Neural cell (in vitro differentiated cells): Measurements from ENCODE around the gene ZNF385C. TPM values are rescaled to one million over a fixed set of nuclear protein-coding genes. Genes with fewer than 3 reads are reported as not detected.

Experiments
- H2AFZ ChIP-seq: fragments of 200-600, 300-800 bp; sonication (generic), shearing (Covaris generic); 2 replicates; pipeline ENCODE4 v1.6.0; 2014; ENCODE audit warnings: low read depth, mild to moderate bottlenecking, antibody characterized with exemption, low read length, moderate library complexity
- H3F3A ChIP-seq: fragments of 200-600 bp; shearing (Covaris generic); 2 replicates; pipeline ENCODE4 v1.6.1; 2016; ENCODE audit warnings: mild to moderate bottlenecking, moderate library complexity, mixed read lengths, antibody characterized with exemption, low read length; ENCODE audit not compliant: insufficient read depth, poor library complexity, severe bottlenecking
- H3K27ac ChIP-seq: fragments of 200-600, 300-800 bp; sonication (generic), shearing (Covaris generic); 2 replicates; pipeline ENCODE4 v1.5.1; 2014; ENCODE audit warnings: mild to moderate bottlenecking, low read length, moderate library complexity
- H3K27me3 ChIP-seq: fragments of 300-800, 200-600 bp; sonication (generic), shearing (Covaris generic); 2 replicates; pipeline ENCODE4 v1.6.0; 2014; ENCODE audit warnings: mild to moderate bottlenecking, low read depth, low read length, moderate library complexity; ENCODE audit not compliant: insufficient read depth
- H3K36me3 ChIP-seq: fragments of 300-800, 200-600 bp; sonication (generic), shearing (Covaris generic); 2 replicates; pipeline ENCODE4 v1.5.1; 2014; ENCODE audit warnings: mild to moderate bottlenecking, antibody characterized with exemption, low read length, moderate library complexity; ENCODE audit not compliant: insufficient read depth
- H3K4me2 ChIP-seq: fragments of 300-800, 200-600 bp; sonication (generic), shearing (Covaris generic); 2 replicates; pipeline ENCODE4 v1.6.0; 2014; ENCODE audit warnings: mild to moderate bottlenecking, low read length
- H3K4me3 ChIP-seq: fragments of 300-800, 200-600 bp; sonication (generic), shearing (Covaris generic); 2 replicates; pipeline ENCODE4 v1.5.1; 2014; ENCODE audit warnings: mild to moderate bottlenecking, low read length, moderate library complexity
- H3K79me2 ChIP-seq: fragments of 200-600 bp; shearing (Covaris generic); replicated peaks from 2 replicates; pipeline ENCODE4 v1.6.0; 2014; ENCODE audit warnings: mild to moderate bottlenecking, low read length, moderate library complexity; ENCODE audit not compliant: insufficient read depth
- H3K9ac ChIP-seq: fragments of 300-800, 200-600 bp; sonication (generic), shearing (Covaris generic); 2 replicates; pipeline ENCODE4 v1.6.1; 2016; ENCODE audit warnings: mild to moderate bottlenecking, low read length, mixed read lengths
- H3K9me2 ChIP-seq: fragments of 200-600 bp; shearing (Covaris generic); 2 replicates; pipeline ENCODE4 v1.6.1; 2016; ENCODE audit warnings: mild to moderate bottlenecking, low read length, mixed read lengths; ENCODE audit not compliant: insufficient read depth
- H3K9me3 ChIP-seq: fragments of 200-600, 300-800 bp; sonication (generic), shearing (Covaris generic); 2 replicates; pipeline ENCODE4 v1.6.1; 2016; ENCODE audit warnings: mild to moderate bottlenecking, mixed run types, low read length, moderate library complexity, mixed read lengths
- H4K20me1 ChIP-seq: fragments of 200-600 bp; shearing (Covaris generic); 2 replicates; pipeline ENCODE4 v1.6.1; 2016; ENCODE audit warnings: mild to moderate bottlenecking, mixed run types; ENCODE audit not compliant: insufficient read depth
- EP300 ChIP-seq: fragments of 450-650 bp; conservative IDR thresholded peaks from 2 replicates; pipeline ENCODE4 v1.6.1; 2014; ENCODE audit warnings: antibody characterized with exemption, mild to moderate bottlenecking, moderate library complexity; ENCODE audit not compliant: poor library complexity, severe bottlenecking
- EZH2 ChIP-seq: fragments of 200-600, 300-800 bp; shearing (Covaris generic), sonication (generic); IDR thresholded peaks from 2 replicates; pipeline ENCODE4 v1.6.1; 2014; ENCODE audit warnings: antibody characterized with exemption, low read length, borderline replicate concordance, mild to moderate bottlenecking; ENCODE audit not compliant: insufficient read depth, poor library complexity, severe bottlenecking
- MXI1 ChIP-seq: fragments of 450-650 bp; conservative IDR thresholded peaks from 2 replicates; pipeline ENCODE4 v1.6.1; 2014; ENCODE audit warnings: antibody characterized with exemption, mild to moderate bottlenecking; ENCODE audit not compliant: poor library complexity, severe bottlenecking
- POLR2AphosphoS5 ChIP-seq: IDR thresholded peaks from 2 replicates; pipeline ENCODE4 v1.6.1; 2012
- RAD21 ChIP-seq: fragments of 450-650 bp; conservative IDR thresholded peaks from 2 replicates; pipeline ENCODE4 v1.6.1; 2014; ENCODE audit warnings: antibody characterized with exemption, mild to moderate bottlenecking, moderate library complexity
- SMC3 ChIP-seq: fragments of 450-650 bp; conservative IDR thresholded peaks from 2 replicates; pipeline ENCODE4 v1.6.1; 2014; ENCODE audit warnings: antibody characterized with exemption, mild to moderate bottlenecking, moderate library complexity; ENCODE audit not compliant: poor library complexity
- TAF1 ChIP-seq: IDR thresholded peaks from 2 replicates; pipeline ENCODE4 v1.6.1; 2012; ENCODE audit warnings: low read depth
- polyA plus RNA-seq: library from polyadenylated mRNA; depleted of rRNA; stranded (reverse); fragments of >200 nt; gene quantifications from 2 replicates; pipeline ENCODE4 v1.2.3, GENCODE V29; 2014
- TF ChIP-seq, protein P1 (sequence below): fragments of 450-650 bp; IDR thresholded peaks from 2 replicates; pipeline ENCODE4 v1.5.1; 2014; ENCODE audit warnings: antibody characterized with exemption, mild to moderate bottlenecking, moderate library complexity; ENCODE audit not compliant: poor library complexity, severe bottlenecking
- TF ChIP-seq, protein P2 (sequence below): IDR thresholded peaks from 2 replicates; pipeline ENCODE4 v1.6.1; 2012; ENCODE audit warnings: borderline replicate concordance

The ZNF385C gene
- polyA plus RNA-seq, 1 donor from 2014 or later: 0.69 TPM

DNA sequence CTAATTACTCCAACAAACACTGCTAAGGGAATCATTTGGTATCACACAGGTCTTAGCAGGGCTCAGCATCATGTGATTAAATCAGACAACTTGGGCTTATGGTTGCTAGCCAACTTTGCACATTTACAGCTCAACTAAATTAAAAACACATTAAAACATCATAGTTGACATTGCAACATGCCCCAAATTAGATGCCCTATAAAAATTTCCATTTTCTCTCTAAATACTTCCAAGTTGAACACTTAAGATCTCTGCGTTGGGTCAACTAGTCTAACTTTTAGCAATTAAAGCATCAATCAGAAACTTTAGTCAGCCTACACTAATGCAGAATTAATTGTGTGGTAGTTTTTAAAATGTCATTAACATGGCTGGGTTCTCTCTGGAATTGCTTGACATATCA lies 93.1 kb downstream of the ZNF385C start:
- H3K4me3 ChIP-seq: no peak overlapping the region
- H3K79me2 ChIP-seq: peaks cover 24% of the 10 kb centered on the region
- H3F3A ChIP-seq: no peaks in the 10 kb centered on the region
- no peaks in the 10 kb centered on the region for H3K27me3 ChIP-seq
- no peak overlapping the region for H3K9ac ChIP-seq
- no peaks in the 10 kb centered on the region for H4K20me1 ChIP-seq
- no peak overlapping the region for H3K4me2 ChIP-seq
- no peak overlapping the region for H3K27ac ChIP-seq
- H3K9me3 ChIP-seq: no peaks in the 10 kb centered on the region
- TF ChIP-seq EP300 (no peak), TAF1 (no peak), MXI1 (no peak), RAD21 (no peak), EZH2 (no peak)
- TF ChIP-seq, protein P1, sequence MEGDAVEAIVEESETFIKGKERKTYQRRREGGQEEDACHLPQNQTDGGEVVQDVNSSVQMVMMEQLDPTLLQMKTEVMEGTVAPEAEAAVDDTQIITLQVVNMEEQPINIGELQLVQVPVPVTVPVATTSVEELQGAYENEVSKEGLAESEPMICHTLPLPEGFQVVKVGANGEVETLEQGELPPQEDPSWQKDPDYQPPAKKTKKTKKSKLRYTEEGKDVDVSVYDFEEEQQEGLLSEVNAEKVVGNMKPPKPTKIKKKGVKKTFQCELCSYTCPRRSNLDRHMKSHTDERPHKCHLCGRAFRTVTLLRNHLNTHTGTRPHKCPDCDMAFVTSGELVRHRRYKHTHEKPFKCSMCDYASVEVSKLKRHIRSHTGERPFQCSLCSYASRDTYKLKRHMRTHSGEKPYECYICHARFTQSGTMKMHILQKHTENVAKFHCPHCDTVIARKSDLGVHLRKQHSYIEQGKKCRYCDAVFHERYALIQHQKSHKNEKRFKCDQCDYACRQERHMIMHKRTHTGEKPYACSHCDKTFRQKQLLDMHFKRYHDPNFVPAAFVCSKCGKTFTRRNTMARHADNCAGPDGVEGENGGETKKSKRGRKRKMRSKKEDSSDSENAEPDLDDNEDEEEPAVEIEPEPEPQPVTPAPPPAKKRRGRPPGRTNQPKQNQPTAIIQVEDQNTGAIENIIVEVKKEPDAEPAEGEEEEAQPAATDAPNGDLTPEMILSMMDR: no peak
- H2AFZ ChIP-seq: no peak overlapping the region
- peaks cover 5% of the 10 kb centered on the region for H3K36me3 ChIP-seq
- no peaks in the 10 kb centered on the region for H3K9me2 ChIP-seq

DNA sequence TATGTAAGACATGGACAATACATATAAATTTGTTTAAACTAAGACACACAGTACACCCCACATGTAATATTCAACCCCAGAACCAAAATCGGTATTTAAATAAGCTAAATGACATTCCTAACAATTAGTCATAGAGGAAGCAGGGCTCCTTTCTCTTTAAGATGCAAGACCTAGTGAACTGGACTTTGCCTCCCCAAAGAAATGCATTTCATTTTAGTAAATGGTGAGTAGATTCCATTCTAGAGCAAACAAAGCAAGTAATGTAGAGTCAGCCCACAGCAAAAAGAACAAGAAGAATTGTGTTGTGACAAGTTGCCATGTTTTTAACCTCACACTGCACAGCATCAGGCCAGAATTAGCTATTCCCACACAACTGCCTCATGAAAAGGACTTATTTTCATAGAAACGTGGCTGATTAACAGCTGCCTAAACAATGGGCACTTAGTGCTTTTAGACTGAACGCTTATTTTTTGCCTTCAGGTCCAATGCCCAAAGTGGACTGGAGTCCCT lies 95.4 kb downstream of the ZNF385C start:
- no peak for TF ChIP-seq TAF1
- no peak for TF ChIP-seq EZH2
- TF ChIP-seq SMC3: no peak
- no peak for TF ChIP-seq POLR2AphosphoS5
- no peak for TF ChIP-seq MXI1
- TF ChIP-seq, protein P2, sequence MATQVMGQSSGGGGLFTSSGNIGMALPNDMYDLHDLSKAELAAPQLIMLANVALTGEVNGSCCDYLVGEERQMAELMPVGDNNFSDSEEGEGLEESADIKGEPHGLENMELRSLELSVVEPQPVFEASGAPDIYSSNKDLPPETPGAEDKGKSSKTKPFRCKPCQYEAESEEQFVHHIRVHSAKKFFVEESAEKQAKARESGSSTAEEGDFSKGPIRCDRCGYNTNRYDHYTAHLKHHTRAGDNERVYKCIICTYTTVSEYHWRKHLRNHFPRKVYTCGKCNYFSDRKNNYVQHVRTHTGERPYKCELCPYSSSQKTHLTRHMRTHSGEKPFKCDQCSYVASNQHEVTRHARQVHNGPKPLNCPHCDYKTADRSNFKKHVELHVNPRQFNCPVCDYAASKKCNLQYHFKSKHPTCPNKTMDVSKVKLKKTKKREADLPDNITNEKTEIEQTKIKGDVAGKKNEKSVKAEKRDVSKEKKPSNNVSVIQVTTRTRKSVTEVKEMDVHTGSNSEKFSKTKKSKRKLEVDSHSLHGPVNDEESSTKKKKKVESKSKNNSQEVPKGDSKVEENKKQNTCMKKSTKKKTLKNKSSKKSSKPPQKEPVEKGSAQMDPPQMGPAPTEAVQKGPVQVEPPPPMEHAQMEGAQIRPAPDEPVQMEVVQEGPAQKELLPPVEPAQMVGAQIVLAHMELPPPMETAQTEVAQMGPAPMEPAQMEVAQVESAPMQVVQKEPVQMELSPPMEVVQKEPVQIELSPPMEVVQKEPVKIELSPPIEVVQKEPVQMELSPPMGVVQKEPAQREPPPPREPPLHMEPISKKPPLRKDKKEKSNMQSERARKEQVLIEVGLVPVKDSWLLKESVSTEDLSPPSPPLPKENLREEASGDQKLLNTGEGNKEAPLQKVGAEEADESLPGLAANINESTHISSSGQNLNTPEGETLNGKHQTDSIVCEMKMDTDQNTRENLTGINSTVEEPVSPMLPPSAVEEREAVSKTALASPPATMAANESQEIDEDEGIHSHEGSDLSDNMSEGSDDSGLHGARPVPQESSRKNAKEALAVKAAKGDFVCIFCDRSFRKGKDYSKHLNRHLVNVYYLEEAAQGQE: no peak
- TF ChIP-seq, protein P1: no peak
- no peak for TF ChIP-seq RAD21
- no peak for TF ChIP-seq EP300
- Histone ChIP-seq H3K27me3 (no peaks in the 10 kb centered on the region), H3K4me3 (no peak overlapping the region), H3K9me2 (no peaks in the 10 kb centered on the region), H3K27ac (no peak overlapping the region), H3K79me2 (peaks cover 13% of the 10 kb centered on the region), H3F3A (no peaks in the 10 kb centered on the region), H4K20me1 (no peaks in the 10 kb centered on the region), H3K9me3 (no peaks in the 10 kb centered on the region), H3K4me2 (no peak overlapping the region), H3K9ac (no peak overlapping the region), H2AFZ (no peak overlapping the region), H3K36me3 (peaks cover 5% of the 10 kb centered on the region)
